ENCODE measurements around the gene NKAP.
"Not testable (repeated sequence)": the region's sequence is repeated elsewhere in the genome, so short reads cannot be mapped to it uniquely, and the experiment has no call there.

NKAP gene

GRCh38 chrX:119982145-119982544 is 38.6 kb upstream of the NKAP start:
- no peak overlapping the region for H3K27ac ChIP-seq
- no peak for TF ChIP-seq CTCF (conservative IDR thresholded peaks at IDR 0.05)

- TF ChIP-seq CTCF (conservative IDR thresholded peaks at IDR 0.05): peak; percentile 33; the same call in 1 of the 2 replicates
- no peak overlapping the region for H3K27ac ChIP-seq
Observed at GRCh38 chrX:119981286-119982070, 37.9 kb upstream of the NKAP start.

GRCh38 chrX:119977172-119977571 is 33.6 kb upstream of the NKAP start:
- H3K27ac ChIP-seq: not testable (repeated sequence)

- no peak for TF ChIP-seq CTCF (conservative IDR thresholded peaks at IDR 0.05)
- no peak overlapping the region for H3K27ac ChIP-seq
Observed at GRCh38 chrX:119971184-119971583, 27.6 kb upstream of the NKAP start.

- H3K27ac ChIP-seq: no peak overlapping the region
Observed at GRCh38 chrX:119970574-119970973, 27.0 kb upstream of the NKAP start.

GRCh38 chrX:119966837-119967236 is 23.3 kb upstream of the NKAP start:
- H3K27ac ChIP-seq: not testable (repeated sequence)

More at GRCh38 chrX:119970574-119970973, 27.0 kb upstream of the NKAP start:
- TF ChIP-seq CTCF (conservative IDR thresholded peaks at IDR 0.05): no peak

- H3K27ac ChIP-seq: no peak overlapping the region
- TF ChIP-seq CTCF (conservative IDR thresholded peaks at IDR 0.05): no peak
Observed at GRCh38 chrX:119960625-119961024, 17.1 kb upstream of the NKAP start.

- H3K27ac ChIP-seq: not testable (repeated sequence)
Observed at GRCh38 chrX:119955807-119956570, 12.4 kb upstream of the NKAP start.

- no peak for TF ChIP-seq CTCF (conservative IDR thresholded peaks at IDR 0.05)
- no peak overlapping the region for H3K27ac ChIP-seq
Observed at GRCh38 chrX:119954374-119954773, 10.8 kb upstream of the NKAP start.

Measured in VCaP (cell line).